Tracheal epithelial cell (primary cell): ENCODE data around the gene IMPACT. TPM values are rescaled to one million over a fixed set of nuclear protein-coding genes. Genes with fewer than 3 reads are reported as not detected.

ENCODE experiments used
- total RNA-seq: library from RNA; depleted of rRNA; stranded (reverse); fragments of >200 nt; gene quantifications from 2 replicates; pipeline ENCODE4 v1.2.1, GENCODE V29; 2014

IMPACT gene, protein sequence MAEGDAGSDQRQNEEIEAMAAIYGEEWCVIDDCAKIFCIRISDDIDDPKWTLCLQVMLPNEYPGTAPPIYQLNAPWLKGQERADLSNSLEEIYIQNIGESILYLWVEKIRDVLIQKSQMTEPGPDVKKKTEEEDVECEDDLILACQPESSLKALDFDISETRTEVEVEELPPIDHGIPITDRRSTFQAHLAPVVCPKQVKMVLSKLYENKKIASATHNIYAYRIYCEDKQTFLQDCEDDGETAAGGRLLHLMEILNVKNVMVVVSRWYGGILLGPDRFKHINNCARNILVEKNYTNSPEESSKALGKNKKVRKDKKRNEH
- 32.0 TPM in 2 replicates for total RNA-seq

GRCh38 chr18:24426398-24427294, at the start of gene IMPACT:
IMPACT (plus strand) TSS chr18:24426670; CDS start chr18:24426757, 87 bp downstream.

GRCh38 chr18:24397694-24398368, 28.6 kb upstream of the IMPACT start, which contains the start of gene OSBPL1A:
OSBPL1A (minus strand) TSS chr18:24397824; CDS start chr18:24377533, 20,291 bp downstream.

GRCh38 chr18:24460388-24460787, 33.9 kb downstream of the IMPACT start, which contains the start of gene HRH4:
HRH4 (plus strand) TSS chr18:24460637; CDS start chr18:24460729, 92 bp downstream.

Other genes starting within 250 kb of the IMPACT start
- 24.1 and 32.2 TPM in 2 replicates for gene OSBPL1A, start 28.8 kb upstream of the IMPACT start, total RNA-seq
- gene HRH4, start 34.0 kb downstream of the IMPACT start, total RNA-seq = under 0.01 and 0.64 TPM in 2 replicates